Measurements from ENCODE around the gene MLLT1.

GRCh38 chr19:6318772-6319171 lies 39.0 kb upstream of the MLLT1 start:
- TF ChIP-seq CTCF (IDR thresholded peaks at IDR 0.05) (no peak), EZH2 (IDR thresholded peaks at IDR 0.05; ENCODE audit: borderline replicate concordance, insufficient read depth, low read depth, low read length, poor library complexity, severe bottlenecking) (no peak)

Measured in B cell (primary cell).